Brain microvascular endothelial cell (primary cell): ENCODE data around the gene PEPD.
A peak's percentile ranks its signal among the peaks of the same experiment; 100 is the strongest.

Source experiments
- DNase-seq: peaks from one replicate; pipeline ENCODE4 v3.0.0-alpha.2; 2020
- H3K27ac ChIP-seq: fragments of 250-450 bp; sonication (Bioruptor Pico); 2 replicates; pipeline ENCODE4 v1.5.1; 2020; ENCODE audit warnings: mild to moderate bottlenecking, moderate library complexity
- H3K27me3 ChIP-seq: fragments of 250-450 bp; sonication (Bioruptor Pico); replicated peaks from 2 replicates; pipeline ENCODE4 v1.5.1; 2020; ENCODE audit warnings: mild to moderate bottlenecking
- H3K36me3 ChIP-seq: fragments of 250-450 bp; sonication (Bioruptor Pico); replicated peaks from 2 replicates; pipeline ENCODE4 v1.5.1; 2020; ENCODE audit warnings: mild to moderate bottlenecking
- H3K4me3 ChIP-seq: 2 replicates; pipeline ENCODE4 v1.5.1; 2011; ENCODE audit warnings: low read depth, mild to moderate bottlenecking, control low read depth, low read length, moderate library complexity
- in situ Hi-C: cut with HindIII; loops from 2 replicates; pipeline ENCODE4 v1.10.0; 2017; ENCODE audit warnings: low sequenced_read_pairs, low pct_ligation_motif_present
- TF ChIP-seq, protein P1 (sequence below): IDR thresholded peaks from 2 replicates; pipeline ENCODE4 v1.5.1; 2011; ENCODE audit warnings: low read depth, mild to moderate bottlenecking, moderate library complexity, low read length, control low read depth, inconsistent platforms; ENCODE audit errors: missing control alignments

PEPD gene

DNA sequence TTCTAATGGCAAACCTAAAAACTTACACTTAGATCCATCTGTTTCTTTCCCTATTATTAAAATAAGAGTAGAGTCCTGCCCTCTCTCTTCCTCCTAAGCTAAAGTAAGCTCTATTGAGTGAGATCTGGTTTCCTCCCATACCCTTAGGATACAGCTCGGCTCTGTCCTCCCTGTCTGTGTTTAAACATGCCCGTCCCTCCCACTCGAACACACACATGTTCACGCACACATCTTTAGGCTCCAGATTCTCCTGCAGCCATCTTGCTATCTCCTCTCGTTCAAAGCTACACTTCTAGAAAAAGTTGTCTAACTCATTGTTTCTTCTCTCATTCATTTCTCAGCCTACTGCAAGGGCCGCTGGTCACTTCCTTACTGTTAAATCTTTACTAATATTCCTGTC is 163.2 kb downstream of the PEPD start:
- no peak overlapping the region for H3K27ac ChIP-seq
- no peaks in the 10 kb centered on the region for H3K36me3 ChIP-seq
- peaks cover 2% of the 10 kb centered on the region for H3K27me3 ChIP-seq
- TF ChIP-seq, protein P1, sequence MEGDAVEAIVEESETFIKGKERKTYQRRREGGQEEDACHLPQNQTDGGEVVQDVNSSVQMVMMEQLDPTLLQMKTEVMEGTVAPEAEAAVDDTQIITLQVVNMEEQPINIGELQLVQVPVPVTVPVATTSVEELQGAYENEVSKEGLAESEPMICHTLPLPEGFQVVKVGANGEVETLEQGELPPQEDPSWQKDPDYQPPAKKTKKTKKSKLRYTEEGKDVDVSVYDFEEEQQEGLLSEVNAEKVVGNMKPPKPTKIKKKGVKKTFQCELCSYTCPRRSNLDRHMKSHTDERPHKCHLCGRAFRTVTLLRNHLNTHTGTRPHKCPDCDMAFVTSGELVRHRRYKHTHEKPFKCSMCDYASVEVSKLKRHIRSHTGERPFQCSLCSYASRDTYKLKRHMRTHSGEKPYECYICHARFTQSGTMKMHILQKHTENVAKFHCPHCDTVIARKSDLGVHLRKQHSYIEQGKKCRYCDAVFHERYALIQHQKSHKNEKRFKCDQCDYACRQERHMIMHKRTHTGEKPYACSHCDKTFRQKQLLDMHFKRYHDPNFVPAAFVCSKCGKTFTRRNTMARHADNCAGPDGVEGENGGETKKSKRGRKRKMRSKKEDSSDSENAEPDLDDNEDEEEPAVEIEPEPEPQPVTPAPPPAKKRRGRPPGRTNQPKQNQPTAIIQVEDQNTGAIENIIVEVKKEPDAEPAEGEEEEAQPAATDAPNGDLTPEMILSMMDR = no peak
- no peak for DNase-seq
- H3K4me3 ChIP-seq = no peak overlapping the region
- in situ Hi-C loops = no loop called here

GRCh38 chr19:33357556-33357955 is 164.0 kb downstream of the PEPD start:
- H3K27me3 ChIP-seq = peaks cover 2% of the 10 kb centered on the region
- DNase-seq = no peak
- H3K4me3 ChIP-seq = no peak overlapping the region
- TF ChIP-seq, protein P1 = no peak
- no peaks in the 10 kb centered on the region for H3K36me3 ChIP-seq
- no peak overlapping the region for H3K27ac ChIP-seq
- in situ Hi-C loops = no loop called here

GRCh38 chr19:33355535-33355934 is 166.1 kb downstream of the PEPD start:
- Histone ChIP-seq H3K36me3 (no peaks in the 10 kb centered on the region), H3K4me3 (no peak overlapping the region), H3K27me3 (no peaks in the 10 kb centered on the region), H3K27ac (no peak overlapping the region)
- DNase-seq = no peak
- in situ Hi-C loops = no loop called here
- TF ChIP-seq, protein P1 = no peak

GRCh38 chr19:33350538-33351309 is 170.9 kb downstream of the PEPD start:
- peak; percentile 59 for DNase-seq
- Histone ChIP-seq H3K36me3 (no peaks in the 10 kb centered on the region), H3K27me3 (peaks cover 3% of the 10 kb centered on the region), H3K4me3 (no peak overlapping the region), H3K27ac (no peak overlapping the region)
- in situ Hi-C loops = no loop called here
- TF ChIP-seq, protein P1 = no peak

DNA sequence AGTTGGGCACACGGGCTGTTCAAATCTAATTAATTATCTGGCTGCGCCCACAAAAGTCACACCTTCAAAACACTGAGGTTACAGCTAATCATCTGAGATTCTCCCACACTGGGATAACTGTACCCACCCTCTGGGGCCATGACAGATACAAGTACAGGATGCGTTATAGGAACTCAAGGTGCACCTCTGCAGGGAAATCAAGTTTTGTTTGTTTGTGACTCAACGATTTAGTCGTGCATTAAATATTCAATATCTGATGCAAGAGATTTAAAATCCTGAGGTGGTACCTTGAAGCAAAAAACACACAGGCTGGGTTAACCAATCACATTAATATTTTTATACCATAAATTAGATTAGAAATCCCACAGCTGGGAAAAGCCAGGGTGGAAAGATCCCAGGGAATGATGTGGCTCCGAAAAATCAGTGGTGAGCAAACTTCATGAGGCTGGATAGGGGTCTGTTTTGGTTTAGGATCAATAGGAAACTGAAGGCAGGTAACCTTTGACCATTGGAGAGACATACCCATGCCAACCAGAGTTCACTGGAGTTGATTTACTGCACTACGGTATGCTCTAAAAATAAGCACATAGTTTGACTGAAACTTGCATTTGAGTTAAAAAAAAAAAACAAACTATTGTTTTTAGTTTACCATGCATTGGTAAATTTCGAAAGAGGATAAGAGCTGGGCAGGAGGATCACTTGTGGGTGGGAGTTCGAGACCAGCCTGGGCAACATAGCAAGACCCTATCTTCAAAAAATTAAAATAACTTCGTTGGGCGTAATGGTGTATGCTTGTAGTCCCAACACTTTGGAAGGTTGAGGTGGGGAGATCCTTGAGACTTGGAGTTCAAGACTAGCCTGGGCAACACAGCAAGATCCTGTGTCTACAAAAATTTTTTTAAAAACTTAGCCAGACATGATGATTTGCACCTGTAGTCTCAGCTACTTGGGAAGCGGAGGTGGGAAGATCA is 172.0 kb downstream of the PEPD start:
- Histone ChIP-seq H3K27ac (no peak overlapping the region), H3K4me3 (no peak overlapping the region), H3K36me3 (no peaks in the 10 kb centered on the region), H3K27me3 (peaks cover 3% of the 10 kb centered on the region)
- DNase-seq = no peak
- TF ChIP-seq, protein P1 = no peak
- in situ Hi-C loops = no loop called here
